Small intestine (tissue), 7 donors: ENCODE results near the gene C17orf78. TPM values are rescaled to one million over a fixed set of nuclear protein-coding genes. Genes with fewer than 3 reads are reported as not detected.
"Not testable (repeated sequence)": the region's sequence is repeated elsewhere in the genome, so short reads cannot be mapped to it uniquely, and the experiment has no call there.

Experiments
- DNase-seq, 2 donors: peaks; one replicate each; pipeline versions ENCODE4 v3.0.0 to v3.0.0-alpha.2; 2013
- FAIRE-seq: peaks from 2 replicates; lab custom pipeline; 2012; peaks lifted over from hg19 to GRCh38; lab: Jason Lieb, UNC
- H3K27ac ChIP-seq, 3 donors: one replicate each; pipeline ENCODE4 v1.5.1; 2013; ENCODE audit warnings: low read length in 2 of 3, mild to moderate bottlenecking in 2 of 3, control low read depth in 1 of 3, inconsistent platforms in 1 of 3, low read depth in 1 of 3, moderate library complexity in 1 of 3
- H3K27me3 ChIP-seq, 3 donors: one replicate each; pipeline ENCODE4 v1.6.1; 2013; ENCODE audit warnings: low read length in 3 of 3, inconsistent platforms in 1 of 3; ENCODE audit not compliant: control insufficient read depth in 3 of 3, insufficient read depth in 3 of 3
- H3K36me3 ChIP-seq, 3 donors: one replicate each; pipeline ENCODE4 v1.6.1; 2013; ENCODE audit warnings: low read length in 3 of 3, inconsistent platforms in 1 of 3, low read depth in 1 of 3, mild to moderate bottlenecking in 1 of 3, moderate library complexity in 1 of 3; ENCODE audit not compliant: control insufficient read depth in 3 of 3, insufficient read depth in 2 of 3
- H3K4me1 ChIP-seq, 3 donors: one replicate each; pipeline ENCODE4 v1.6.1; 2013; ENCODE audit warnings: low read length in 2 of 3, inconsistent platforms in 1 of 3, low read depth in 1 of 3, mild to moderate bottlenecking in 1 of 3, moderate library complexity in 1 of 3; ENCODE audit not compliant: control insufficient read depth in 3 of 3, insufficient read depth in 2 of 3
- H3K4me3 ChIP-seq, 3 donors: one replicate each; pipeline ENCODE4 v1.5.1; 2013; ENCODE audit warnings: low read length in 3 of 3, control low read depth in 1 of 3, inconsistent platforms in 1 of 3, low read depth in 1 of 3, mild to moderate bottlenecking in 1 of 3, moderate library complexity in 1 of 3
- H3K9me3 ChIP-seq, 2 donors: one replicate each; pipeline ENCODE4 v1.6.1; 2013; ENCODE audit warnings: low read depth in 1 of 2, low read length in 1 of 2; ENCODE audit not compliant: control insufficient read depth in 2 of 2, insufficient read depth in 1 of 2
- WGBS, 3 donors: extraction: QIAGEN DNeasy Blood & Tissue Kit; methylation state at CpG; one replicate each; pipeline ENCODE4 v1.1.7; 2013; 5-methylcytosine and 5-hydroxymethylcytosine counted together
- polyA plus RNA-seq, 4 donors: library from polyadenylated mRNA; stranded (reverse) in 3 of 4; unstranded in 1 of 4; fragments of 200-250 nt in 3 of 4; fragments of 120-200 nt in 1 of 4; gene quantifications; one replicate each; pipeline versions ENCODE4 v1.2.1 to v1.2.3, GENCODE V29; 2013
- donor health status: healthy with polysubstance abuse.
- donor health status: control.
- donor health status: control.
- donor health status: Bipolar disorder and iron deficiency.
- donor health status: healthy.

Gene C17orf78
- polyA plus RNA-seq, 4 donors: 4.0 to 49.6 (median 26.8) TPM

DNA sequence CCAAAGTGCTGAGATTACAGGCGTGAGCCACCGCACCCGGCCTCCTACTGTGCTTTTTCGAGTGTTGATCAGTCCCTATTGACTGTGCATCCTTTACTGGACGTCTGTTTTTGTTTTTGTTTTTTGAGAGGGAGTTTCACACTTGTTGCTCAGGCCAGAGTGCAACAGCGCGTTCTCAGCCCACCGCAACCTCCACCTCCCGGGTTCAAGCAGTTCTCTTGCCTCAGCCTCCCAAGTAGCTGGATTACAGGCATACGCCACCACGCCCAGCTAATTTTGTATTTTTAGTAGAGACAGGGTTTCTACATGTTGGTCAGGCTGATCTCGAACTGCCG, 32.3 kb downstream of the C17orf78 start:
- not testable (repeated sequence) for H3K4me3 ChIP-seq, H3K9me3 ChIP-seq, H3K4me1 ChIP-seq, H3K27ac ChIP-seq, DNase-seq, FAIRE-seq, H3K27me3 ChIP-seq
- peaks cover 0 to 26% (median 5%) of the 10 kb centered on the region in 3 donors for H3K36me3 ChIP-seq
- 91 to 94% (median 93%) methylated on average over 13 of the region's 13 CpGs for WGBS, 3 donors

DNA sequence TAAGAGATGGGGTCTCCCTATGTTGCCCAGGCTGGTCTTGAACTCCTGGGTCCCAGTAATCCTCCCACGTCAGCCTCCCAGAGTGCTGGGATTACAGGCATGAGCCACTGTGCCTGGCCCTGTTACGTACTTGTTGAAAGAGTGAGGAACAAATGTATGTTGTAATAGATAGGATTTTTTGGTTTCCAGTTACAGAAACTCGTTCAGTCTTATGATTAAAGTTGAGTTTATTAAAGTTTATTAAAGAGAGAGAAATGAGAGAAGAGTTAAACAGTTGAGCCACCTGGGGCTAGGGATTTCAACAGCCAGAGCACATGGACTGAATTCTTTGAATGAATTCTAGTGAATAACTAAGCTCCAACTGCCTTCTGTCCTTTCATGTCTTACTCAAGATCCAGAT, 34.6 kb downstream of the C17orf78 start:
- no peak for FAIRE-seq
- WGBS, 3 donors: 93 to 96% (median 95%) methylated on average over 3 of the region's 3 CpGs
- H3K36me3 ChIP-seq: peaks cover 4 to 33% (median 8%) of the 10 kb centered on the region in 3 donors

DNA sequence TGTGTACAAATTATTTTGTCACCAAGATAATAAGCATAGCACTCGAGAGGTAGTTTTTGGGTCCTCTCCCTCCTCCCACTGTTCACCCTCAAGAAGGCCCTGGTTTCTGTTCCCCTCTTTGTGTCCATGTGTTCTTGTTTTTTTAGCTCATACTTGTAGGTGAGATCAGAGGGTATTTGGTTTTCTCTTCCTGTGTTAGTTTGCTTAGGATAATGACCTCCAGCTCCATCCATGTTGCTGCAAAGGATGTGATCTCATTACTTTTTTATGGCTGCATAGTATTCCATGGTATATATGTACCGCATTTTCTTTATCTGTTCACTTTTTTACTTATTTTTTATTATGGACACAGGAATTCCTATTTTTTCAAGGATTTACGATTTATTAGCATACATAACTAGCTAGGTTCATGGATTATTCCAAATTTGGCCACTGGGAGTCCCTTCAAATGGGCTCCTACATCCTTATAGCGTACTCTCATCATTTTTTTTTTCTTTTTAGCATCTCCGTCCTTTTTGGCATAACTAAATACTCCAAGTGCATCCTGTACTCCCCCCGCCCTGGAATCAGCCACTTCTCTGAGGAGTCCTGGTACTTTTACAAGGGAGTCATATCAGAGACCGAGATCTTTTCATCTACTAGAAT, 38.2 kb downstream of the C17orf78 start:
- DNase-seq (no peak), FAIRE-seq (no peak)
- H3K4me3 ChIP-seq: no peak overlapping the region
- no peaks in the 10 kb centered on the region for H3K9me3 ChIP-seq
- WGBS, 3 donors: 92 to 97% (median 96%) methylated on average over 7 of the region's 7 CpGs
- no peaks in the 10 kb centered on the region for H3K27me3 ChIP-seq
- peaks cover 4 to 51% (median 8%) of the 10 kb centered on the region in 3 donors for H3K36me3 ChIP-seq
- no peak overlapping the region for H3K27ac ChIP-seq
- no peaks in the 10 kb centered on the region for H3K4me1 ChIP-seq

More for the DNA sequence above, 34.6 kb downstream of the C17orf78 start:
- Histone ChIP-seq H3K27me3 (no peaks in the 10 kb centered on the region), H3K9me3 (no peaks in the 10 kb centered on the region), H3K4me3 (no peak overlapping the region), H3K27ac (no peak overlapping the region), H3K4me1 (peaks cover 0 to 8% (median 0%) of the 10 kb centered on the region in 3 donors)
- DNase-seq: no peak

DNA sequence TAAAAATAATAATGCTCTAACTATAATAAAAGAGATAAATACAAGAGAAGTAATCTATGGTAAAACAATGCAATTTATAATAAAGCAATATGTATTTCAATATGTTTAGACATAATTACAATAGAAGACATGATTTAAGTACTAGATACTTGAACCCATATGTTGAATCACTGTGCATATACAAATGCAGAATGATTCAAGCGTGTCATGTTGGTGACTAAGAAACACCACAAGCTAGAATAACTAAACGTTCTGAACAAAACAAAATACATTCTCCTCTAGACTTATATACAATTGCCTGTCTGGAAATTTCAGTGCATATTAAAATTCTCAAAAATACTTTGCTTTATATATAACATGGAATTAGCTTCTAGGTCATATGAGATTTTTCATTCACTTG, 42.1 kb downstream of the C17orf78 start:
- FAIRE-seq (no peak), DNase-seq (no peak)
- no peaks in the 10 kb centered on the region for H3K4me1 ChIP-seq
- peaks cover 2 to 52% (median 8%) of the 10 kb centered on the region in 3 donors for H3K36me3 ChIP-seq
- no peaks in the 10 kb centered on the region for H3K9me3 ChIP-seq
- WGBS, 3 donors: 77 to 80% (median 78%) methylated on average over 2 of the region's 2 CpGs
- no peaks in the 10 kb centered on the region for H3K27me3 ChIP-seq
- no peak overlapping the region for H3K27ac ChIP-seq
- no peak overlapping the region for H3K4me3 ChIP-seq

DNA sequence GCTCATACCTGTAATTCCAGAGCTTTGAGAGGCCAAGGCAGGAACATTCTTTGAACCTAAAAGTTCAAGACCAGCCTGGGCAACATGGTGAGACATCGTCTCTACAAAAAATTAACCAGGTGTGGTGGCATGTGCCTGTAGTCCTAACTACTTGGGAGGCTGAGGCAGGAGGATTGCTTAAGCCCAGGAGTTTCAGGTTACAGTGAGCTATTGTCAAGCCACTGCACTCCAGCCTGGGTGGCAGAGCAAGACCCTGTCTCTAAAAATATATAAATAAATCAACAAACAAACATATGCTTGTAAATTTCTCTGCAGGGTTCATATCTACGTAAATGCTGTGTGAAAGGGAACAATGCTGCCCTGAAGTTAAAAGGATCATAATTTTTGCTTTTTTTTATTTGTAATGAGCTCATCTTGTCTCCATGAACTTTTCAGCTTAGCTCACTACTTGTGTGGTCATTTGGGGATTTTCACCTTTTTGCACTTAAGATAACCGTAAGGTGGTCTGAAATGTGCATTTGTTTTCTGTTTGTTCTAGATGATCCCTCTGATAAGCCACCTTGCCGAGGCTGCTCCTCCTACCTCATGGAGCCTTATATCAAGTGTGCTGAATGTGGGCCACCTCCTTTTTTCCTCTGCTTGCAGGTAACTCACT, 47.3 kb downstream of the C17orf78 start:
- H3K4me3 ChIP-seq: no peak overlapping the region
- H3K27me3 ChIP-seq: no peaks in the 10 kb centered on the region
- no peak overlapping the region for H3K27ac ChIP-seq
- no peaks in the 10 kb centered on the region for H3K4me1 ChIP-seq
- no peak for DNase-seq
- peaks cover 12 to 64% (median 17%) of the 10 kb centered on the region in 3 donors for H3K36me3 ChIP-seq
- no peak for FAIRE-seq
- 65 to 78% (median 67%) methylated on average over 4 of the region's 4 CpGs for WGBS, 3 donors
- no peaks in the 10 kb centered on the region for H3K9me3 ChIP-seq

DNA sequence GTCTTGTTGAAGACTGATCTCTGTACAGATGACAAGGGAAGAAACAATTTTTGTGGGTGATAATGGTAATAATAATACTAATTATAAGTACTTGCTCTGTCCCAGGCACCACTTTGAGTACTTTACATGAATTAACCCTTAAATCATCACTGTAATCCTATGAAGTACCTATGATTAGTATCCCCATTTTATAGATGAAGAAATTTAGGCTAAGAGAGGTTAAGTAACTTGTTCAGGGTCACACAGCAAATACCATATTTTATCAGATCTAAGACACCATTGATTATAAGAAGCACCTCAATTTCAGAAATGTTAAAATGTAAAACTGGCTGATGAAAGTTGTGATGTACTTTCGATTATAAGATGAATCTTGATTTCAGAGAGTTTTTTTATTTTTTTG, 49.5 kb downstream of the C17orf78 start:
- DNase-seq (no peak), FAIRE-seq (no peak)
- Histone ChIP-seq H3K4me1 (no peaks in the 10 kb centered on the region), H3K4me3 (no peak overlapping the region), H3K36me3 (peaks cover 13 to 59% (median 15%) of the 10 kb centered on the region in 3 donors), H3K27ac (no peak overlapping the region), H3K9me3 (no peaks in the 10 kb centered on the region), H3K27me3 (no peaks in the 10 kb centered on the region)
- WGBS, 3 donors: 88 to 96% (median 95%) methylated on average over 1 of the region's 1 CpG

DNA sequence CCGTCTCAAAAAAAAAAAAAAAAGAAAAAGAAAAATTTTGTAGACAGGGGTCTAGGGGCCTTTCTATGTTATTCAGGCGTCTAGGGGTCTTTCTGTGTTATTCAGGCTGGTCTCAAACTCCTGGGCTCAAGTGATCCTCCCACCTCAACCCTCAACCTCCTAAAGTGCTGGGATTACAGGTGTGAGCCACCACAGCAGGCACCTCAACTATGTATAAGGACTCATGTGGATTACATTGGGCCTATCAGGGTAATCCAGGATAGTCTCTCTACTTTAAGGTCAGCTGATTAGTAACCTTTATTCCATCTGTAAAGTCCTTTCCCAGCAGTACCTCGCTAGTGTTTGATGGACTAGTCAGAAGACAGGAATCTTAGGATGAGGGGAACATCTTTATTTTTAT, 53.3 kb downstream of the C17orf78 start:
- Histone ChIP-seq H3K27ac (no peak overlapping the region), H3K27me3 (no peaks in the 10 kb centered on the region), H3K9me3 (no peaks in the 10 kb centered on the region), H3K4me3 (no peak overlapping the region), H3K36me3 (peaks cover 8 to 51% (median 15%) of the 10 kb centered on the region in 3 donors), H3K4me1 (no peaks in the 10 kb centered on the region)
- FAIRE-seq (no peak), DNase-seq (no peak)
- WGBS, 3 donors: 95 to 98% (median 97%) methylated on average over 2 to 3 of the region's 3 CpGs

DNA sequence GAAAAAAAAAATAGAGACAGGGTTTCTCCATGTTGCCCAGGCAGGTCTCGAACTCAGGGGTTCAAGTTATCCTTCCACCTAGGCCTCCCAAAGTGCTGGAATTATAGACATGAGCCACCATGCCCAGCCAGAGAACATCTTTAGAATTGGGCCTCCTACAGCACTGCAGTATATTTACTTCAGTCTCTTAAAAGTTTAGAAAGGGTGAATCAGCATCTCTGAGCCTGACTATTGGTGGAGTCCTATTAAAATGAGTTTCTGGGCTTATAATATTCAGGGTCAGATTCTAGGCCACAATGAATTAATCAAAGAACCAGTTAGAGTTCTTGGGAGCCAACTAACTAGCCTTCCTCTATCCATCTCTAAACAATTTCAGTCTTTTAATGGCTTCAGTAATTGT, 53.7 kb downstream of the C17orf78 start:
- H3K27me3 ChIP-seq: no peaks in the 10 kb centered on the region
- H3K36me3 ChIP-seq: peaks cover 8 to 48% (median 15%) of the 10 kb centered on the region in 3 donors
- H3K9me3 ChIP-seq: no peaks in the 10 kb centered on the region
- no peak for FAIRE-seq
- no peak for DNase-seq
- H3K4me1 ChIP-seq: no peaks in the 10 kb centered on the region
- no peak overlapping the region for H3K27ac ChIP-seq
- WGBS, 3 donors: 90 to 100% (median 100%) methylated on average over 1 of the region's 1 CpG
- H3K4me3 ChIP-seq: no peak overlapping the region
